Immature natural killer cell (primary cell): ENCODE measurements around the gene A3GALT2. TPM values are rescaled to one million over a fixed set of nuclear protein-coding genes. Genes with fewer than 3 reads are reported as not detected.
A peak's percentile ranks its signal among the peaks of the same experiment; 100 is the strongest.

ENCODE experiments used
- DNase-seq, 3 donors: peaks; one replicate each; pipeline ENCODE4 v3.0.0; 2022; ENCODE audit warnings: mixed read lengths in 1 of 3
- H3K27ac Mint-ChIP-seq, 6 donors: one replicate each; pipeline ENCODE4 v1.8.0; 2020; ENCODE audit warnings: mixed read lengths in 6 of 6, mild to moderate bottlenecking in 5 of 6, inconsistent platforms in 4 of 6, moderate library complexity in 3 of 6
- H3K27me3 Mint-ChIP-seq, 3 donors: one replicate each; pipeline ENCODE4 v1.8.0; 2020 to 2021; ENCODE audit warnings: low read depth in 3 of 3, mild to moderate bottlenecking in 3 of 3, mixed read lengths in 3 of 3, moderate library complexity in 3 of 3, inconsistent platforms in 1 of 3
- H3K36me3 Mint-ChIP-seq, 3 donors: one replicate each; pipeline ENCODE4 v1.8.0; 2020; ENCODE audit warnings: mixed read lengths in 3 of 3, inconsistent platforms in 2 of 3, mild to moderate bottlenecking in 2 of 3
- H3K4me1 Mint-ChIP-seq, 2 donors: one replicate each; pipeline ENCODE4 v1.8.0; 2020; ENCODE audit warnings: inconsistent platforms in 2 of 2, mild to moderate bottlenecking in 2 of 2, mixed read lengths in 2 of 2, moderate library complexity in 1 of 2
- H3K4me3 Mint-ChIP-seq, 5 donors: one replicate each; pipeline ENCODE4 v1.8.0; 2020; ENCODE audit warnings: mild to moderate bottlenecking in 5 of 5, mixed read lengths in 5 of 5, inconsistent platforms in 3 of 5, moderate library complexity in 3 of 5
- H3K9me3 Mint-ChIP-seq, 6 donors: one replicate each; pipeline ENCODE4 v1.8.0; 2020; ENCODE audit warnings: mild to moderate bottlenecking in 6 of 6, mixed read lengths in 6 of 6, inconsistent platforms in 4 of 6, moderate library complexity in 3 of 6
- polyA plus RNA-seq, 3 donors: library from polyadenylated mRNA; unstranded; fragments of 300-500 nt; fragmentation: Illumina TruSeq; gene quantifications; one replicate each; pipeline ENCODE4 v1.2.3, GENCODE V29; 2021

The A3GALT2 gene
- polyA plus RNA-seq, 3 donors from 2014 or later, result not detected

- H3K9me3 Mint-ChIP-seq, result no peaks in the 10 kb centered on the region
- peaks cover 51 to 63% of the 10 kb centered on the region in 2 donors for H3K4me1 Mint-ChIP-seq
- H3K36me3 Mint-ChIP-seq, result no peaks in the 10 kb centered on the region
- DNase-seq, result no peak
- peak overlapping the region in 2 of 6 donors; percentile 24 to 68 for H3K27ac Mint-ChIP-seq
- H3K4me3 Mint-ChIP-seq, result peak overlapping the region; percentile 22 to 97 (median 82)
- peaks cover 2 to 8% (median 2%) of the 10 kb centered on the region in 3 donors for H3K27me3 Mint-ChIP-seq
Measured at GRCh38 chr1:33347650-33347992, 26.7 kb upstream of the A3GALT2 start.

- no peak for DNase-seq
- Mint-ChIP-seq H3K27me3 (peaks cover 2 to 8% (median 2%) of the 10 kb centered on the region in 3 donors), H3K9me3 (no peaks in the 10 kb centered on the region), H3K36me3 (no peaks in the 10 kb centered on the region), H3K4me1 (peaks cover 54 to 63% of the 10 kb centered on the region in 2 donors), H3K4me3 (peak overlapping the region; percentile 22 to 97 (median 59)), H3K27ac (peak overlapping the region in 5 of 6 donors; percentile 24 to 68 (median 34))
Measured at GRCh38 chr1:33346927-33347649, 26.2 kb upstream of the A3GALT2 start.

- Mint-ChIP-seq H3K9me3 (no peaks in the 10 kb centered on the region), H3K27ac (peak overlapping the region in 5 of 6 donors; percentile 8 to 68 (median 31)), H3K4me3 (peak overlapping the region in 1 of 5 donors; percentile 59), H3K36me3 (no peaks in the 10 kb centered on the region), H3K27me3 (peaks cover 2 to 8% (median 2%) of the 10 kb centered on the region in 3 donors), H3K4me1 (peaks cover 54 to 63% of the 10 kb centered on the region in 2 donors)
- no peak for DNase-seq
Measured at GRCh38 chr1:33346533-33346926, 25.6 kb upstream of the A3GALT2 start.

- Mint-ChIP-seq H3K4me1 (peaks cover 58 to 63% of the 10 kb centered on the region in 2 donors), H3K27me3 (peaks cover 0 to 3% (median 2%) of the 10 kb centered on the region in 3 donors), H3K4me3 (no peak overlapping the region), H3K9me3 (no peaks in the 10 kb centered on the region), H3K27ac (peak overlapping the region in 1 of 6 donors; percentile 29), H3K36me3 (no peaks in the 10 kb centered on the region)
- no peak for DNase-seq
Measured at GRCh38 chr1:33344896-33345560, 24.1 kb upstream of the A3GALT2 start.

GRCh38 chr1:33343539-33343938 lies 22.6 kb upstream of the A3GALT2 start:
- Mint-ChIP-seq H3K27me3 (no peaks in the 10 kb centered on the region), H3K4me1 (peaks cover 57 to 70% of the 10 kb centered on the region in 2 donors), H3K4me3 (no peak overlapping the region), H3K9me3 (no peaks in the 10 kb centered on the region), H3K27ac (peak overlapping the region in 1 of 6 donors; percentile 48), H3K36me3 (no peaks in the 10 kb centered on the region)
- DNase-seq, result no peak

- peaks cover 44 to 70% of the 10 kb centered on the region in 2 donors for H3K4me1 Mint-ChIP-seq
- DNase-seq, result no peak
- no peak overlapping the region for H3K4me3 Mint-ChIP-seq
- H3K36me3 Mint-ChIP-seq, result no peaks in the 10 kb centered on the region
- no peak overlapping the region for H3K27ac Mint-ChIP-seq
- no peaks in the 10 kb centered on the region for H3K9me3 Mint-ChIP-seq
- no peaks in the 10 kb centered on the region for H3K27me3 Mint-ChIP-seq
Measured at GRCh38 chr1:33342041-33342723, 21.3 kb upstream of the A3GALT2 start.

GRCh38 chr1:33341190-33341589 lies 20.3 kb upstream of the A3GALT2 start:
- H3K27me3 Mint-ChIP-seq, result no peaks in the 10 kb centered on the region
- no peak overlapping the region for H3K4me3 Mint-ChIP-seq
- H3K9me3 Mint-ChIP-seq, result no peaks in the 10 kb centered on the region
- H3K36me3 Mint-ChIP-seq, result no peaks in the 10 kb centered on the region
- H3K4me1 Mint-ChIP-seq, result peaks cover 36 to 64% of the 10 kb centered on the region in 2 donors
- DNase-seq, result no peak
- no peak overlapping the region for H3K27ac Mint-ChIP-seq

GRCh38 chr1:33339413-33339812 lies 18.5 kb upstream of the A3GALT2 start:
- no peak for DNase-seq
- Mint-ChIP-seq H3K27me3 (no peaks in the 10 kb centered on the region), H3K27ac (no peak overlapping the region), H3K4me1 (peaks cover 36 to 66% of the 10 kb centered on the region in 2 donors), H3K9me3 (no peaks in the 10 kb centered on the region), H3K36me3 (peaks cover 0 to 4% (median 0%) of the 10 kb centered on the region in 3 donors), H3K4me3 (no peak overlapping the region)

- no peaks in the 10 kb centered on the region for H3K27me3 Mint-ChIP-seq
- H3K4me3 Mint-ChIP-seq, result no peak overlapping the region
- H3K9me3 Mint-ChIP-seq, result no peaks in the 10 kb centered on the region
- peaks cover 30 to 61% of the 10 kb centered on the region in 2 donors for H3K4me1 Mint-ChIP-seq
- no peak overlapping the region for H3K27ac Mint-ChIP-seq
- H3K36me3 Mint-ChIP-seq, result peaks cover 0 to 6% (median 4%) of the 10 kb centered on the region in 3 donors
- no peak for DNase-seq
Measured at GRCh38 chr1:33338440-33339211, 17.7 kb upstream of the A3GALT2 start.

GRCh38 chr1:33338048-33338439 lies 17.1 kb upstream of the A3GALT2 start:
- Mint-ChIP-seq H3K4me1 (peaks cover 29 to 63% of the 10 kb centered on the region in 2 donors), H3K27ac (no peak overlapping the region), H3K27me3 (no peaks in the 10 kb centered on the region), H3K4me3 (no peak overlapping the region), H3K36me3 (peaks cover 0 to 8% (median 4%) of the 10 kb centered on the region in 3 donors), H3K9me3 (no peaks in the 10 kb centered on the region)
- no peak for DNase-seq

- H3K9me3 Mint-ChIP-seq, result no peaks in the 10 kb centered on the region
- peaks cover 0 to 11% (median 4%) of the 10 kb centered on the region in 3 donors for H3K36me3 Mint-ChIP-seq
- H3K4me1 Mint-ChIP-seq, result peaks cover 25 to 63% of the 10 kb centered on the region in 2 donors
- H3K27me3 Mint-ChIP-seq, result no peaks in the 10 kb centered on the region
- no peak overlapping the region for H3K27ac Mint-ChIP-seq
- no peak for DNase-seq
- H3K4me3 Mint-ChIP-seq, result no peak overlapping the region
Measured at GRCh38 chr1:33337441-33337840, 16.5 kb upstream of the A3GALT2 start.

GRCh38 chr1:33336580-33336979 lies 15.7 kb upstream of the A3GALT2 start:
- Mint-ChIP-seq H3K9me3 (no peaks in the 10 kb centered on the region), H3K36me3 (peaks cover 0 to 11% (median 4%) of the 10 kb centered on the region in 3 donors), H3K4me1 (peaks cover 25 to 63% of the 10 kb centered on the region in 2 donors), H3K4me3 (no peak overlapping the region), H3K27me3 (no peaks in the 10 kb centered on the region), H3K27ac (no peak overlapping the region)
- DNase-seq, result no peak

GRCh38 chr1:33335020-33335419 lies 14.1 kb upstream of the A3GALT2 start:
- Mint-ChIP-seq H3K4me1 (peaks cover 11 to 48% of the 10 kb centered on the region in 2 donors), H3K27me3 (no peaks in the 10 kb centered on the region), H3K36me3 (peaks cover 0 to 12% (median 4%) of the 10 kb centered on the region in 3 donors), H3K27ac (peak overlapping the region in 2 of 6 donors; percentile 15 to 64), H3K9me3 (no peaks in the 10 kb centered on the region), H3K4me3 (no peak overlapping the region)
- no peak for DNase-seq
